Osteoblast (primary cell): ENCODE data around the gene BCKDHB. TPM values are rescaled to one million over a fixed set of nuclear protein-coding genes. Genes with fewer than 3 reads are reported as not detected.

ENCODE experiments used
- DNase-seq: peaks from one replicate; pipeline ENCODE4 v3.0.0; 2011; ENCODE audit warnings: low spot score, mixed read lengths; ENCODE audit not compliant: insufficient read length; ENCODE audit errors: missing footprints
- H2AFZ ChIP-seq: 2 replicates; pipeline ENCODE4 v1.6.0; 2011; ENCODE audit warnings: mild to moderate bottlenecking, low read length
- H3K27ac ChIP-seq: 2 replicates; pipeline ENCODE4 v1.5.1; 2011; ENCODE audit warnings: mild to moderate bottlenecking, low read depth, low read length, moderate library complexity
- H3K27me3 ChIP-seq: 2 replicates; pipeline ENCODE4 v1.6.0; 2012; ENCODE audit warnings: mild to moderate bottlenecking, control low read depth, inconsistent platforms, low read length, moderate library complexity; ENCODE audit not compliant: insufficient read depth
- H3K36me3 ChIP-seq: 2 replicates; pipeline ENCODE4 v1.5.1; 2011; ENCODE audit warnings: mild to moderate bottlenecking, low read length, control low read depth, moderate library complexity; ENCODE audit not compliant: insufficient read depth
- H3K4me1 ChIP-seq: 2 replicates; pipeline ENCODE4 v1.5.1; 2011; ENCODE audit warnings: mild to moderate bottlenecking, low read length, control low read depth, moderate library complexity; ENCODE audit not compliant: insufficient read depth
- H3K4me2 ChIP-seq: 2 replicates; pipeline ENCODE4 v1.6.0; 2011; ENCODE audit warnings: mild to moderate bottlenecking, low read length; ENCODE audit not compliant: insufficient read depth
- H3K4me3 ChIP-seq: fragments of 200-600 bp; sonication (generic); 3 replicates; pipeline ENCODE4 v1.5.1; 2012; ENCODE audit warnings: mild to moderate bottlenecking, low read length, inconsistent platforms; ENCODE audit not compliant: insufficient read depth
- H3K79me2 ChIP-seq: 2 replicates; pipeline ENCODE4 v1.6.0; 2012; ENCODE audit warnings: mild to moderate bottlenecking, low read length, control low read depth, inconsistent platforms; ENCODE audit not compliant: insufficient read depth
- H3K9me3 ChIP-seq: 2 replicates; pipeline ENCODE4 v1.5.1; 2011; ENCODE audit warnings: low read depth, low read length, control low read depth
- H4K20me1 ChIP-seq: 2 replicates; pipeline ENCODE4 v1.6.0; 2012; ENCODE audit warnings: mild to moderate bottlenecking, low read length, control low read depth; ENCODE audit not compliant: insufficient read depth
- total RNA-seq: library from RNA; depleted of rRNA; stranded (reverse); fragments of >200 nt; gene quantifications from 2 replicates; pipeline ENCODE4 v1.2.3, GENCODE V29; 2012
- TF ChIP-seq, protein P1 (sequence below): IDR thresholded peaks from 2 replicates; pipeline ENCODE4 v1.5.1; 2011; ENCODE audit warnings: mild to moderate bottlenecking, low read depth, low read length, moderate library complexity; ENCODE audit errors: extremely low read depth

BCKDHB gene
- total RNA-seq, 1 donor, result 18.8 TPM

DNA sequence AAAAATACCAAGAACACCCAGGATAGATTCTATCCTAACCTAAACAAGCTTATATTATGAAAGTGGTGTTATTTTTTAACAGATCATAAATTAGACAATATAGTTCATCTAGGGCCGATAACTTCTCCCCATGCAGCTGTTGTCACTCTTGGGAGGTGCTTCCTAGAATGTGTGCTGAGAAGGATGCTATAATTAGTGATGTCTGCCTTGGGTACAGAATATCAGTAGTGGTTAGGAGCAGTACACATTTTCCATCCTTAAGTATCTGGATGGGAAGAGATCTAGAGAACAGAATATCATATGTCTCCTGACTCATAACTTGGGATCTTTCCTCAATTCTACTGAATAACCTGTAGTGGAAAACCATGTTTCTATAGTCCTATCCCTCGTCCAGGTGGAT lies 214.5 kb downstream of the BCKDHB start:
- Histone ChIP-seq H3K4me2 (no peak overlapping the region), H3K27me3 (no peaks in the 10 kb centered on the region), H3K9me3 (no peaks in the 10 kb centered on the region), H3K27ac (no peak overlapping the region), H3K4me1 (peaks cover 11% of the 10 kb centered on the region), H3K79me2 (no peaks in the 10 kb centered on the region), H4K20me1 (no peaks in the 10 kb centered on the region), H2AFZ (no peak overlapping the region), H3K4me3 (no peak overlapping the region), H3K36me3 (no peaks in the 10 kb centered on the region)
- TF ChIP-seq, protein P1, sequence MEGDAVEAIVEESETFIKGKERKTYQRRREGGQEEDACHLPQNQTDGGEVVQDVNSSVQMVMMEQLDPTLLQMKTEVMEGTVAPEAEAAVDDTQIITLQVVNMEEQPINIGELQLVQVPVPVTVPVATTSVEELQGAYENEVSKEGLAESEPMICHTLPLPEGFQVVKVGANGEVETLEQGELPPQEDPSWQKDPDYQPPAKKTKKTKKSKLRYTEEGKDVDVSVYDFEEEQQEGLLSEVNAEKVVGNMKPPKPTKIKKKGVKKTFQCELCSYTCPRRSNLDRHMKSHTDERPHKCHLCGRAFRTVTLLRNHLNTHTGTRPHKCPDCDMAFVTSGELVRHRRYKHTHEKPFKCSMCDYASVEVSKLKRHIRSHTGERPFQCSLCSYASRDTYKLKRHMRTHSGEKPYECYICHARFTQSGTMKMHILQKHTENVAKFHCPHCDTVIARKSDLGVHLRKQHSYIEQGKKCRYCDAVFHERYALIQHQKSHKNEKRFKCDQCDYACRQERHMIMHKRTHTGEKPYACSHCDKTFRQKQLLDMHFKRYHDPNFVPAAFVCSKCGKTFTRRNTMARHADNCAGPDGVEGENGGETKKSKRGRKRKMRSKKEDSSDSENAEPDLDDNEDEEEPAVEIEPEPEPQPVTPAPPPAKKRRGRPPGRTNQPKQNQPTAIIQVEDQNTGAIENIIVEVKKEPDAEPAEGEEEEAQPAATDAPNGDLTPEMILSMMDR, result no peak
- DNase-seq, result no peak

DNA sequence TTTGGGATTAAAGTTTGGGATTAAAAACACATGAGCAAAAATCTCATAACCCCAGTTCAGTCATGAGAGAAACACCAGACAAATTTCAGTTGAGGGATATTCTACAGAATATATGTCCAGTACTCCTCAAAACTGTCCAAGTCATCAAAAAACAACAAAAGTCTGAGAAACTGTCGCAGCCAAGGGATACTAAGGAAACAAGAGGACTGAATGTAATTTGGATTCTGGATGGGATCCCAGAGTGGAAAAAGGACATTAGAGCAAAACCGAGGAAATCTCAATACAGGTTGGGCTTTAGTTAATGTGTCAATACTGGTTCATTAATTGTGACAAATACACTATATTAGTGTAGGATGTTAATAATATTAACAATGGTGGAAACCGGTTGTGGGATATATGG lies 219.3 kb downstream of the BCKDHB start:
- H4K20me1 ChIP-seq, result no peaks in the 10 kb centered on the region
- no peak overlapping the region for H3K4me3 ChIP-seq
- no peaks in the 10 kb centered on the region for H3K79me2 ChIP-seq
- H3K36me3 ChIP-seq, result no peaks in the 10 kb centered on the region
- no peaks in the 10 kb centered on the region for H3K27me3 ChIP-seq
- no peak overlapping the region for H3K4me2 ChIP-seq
- no peak overlapping the region for H2AFZ ChIP-seq
- no peaks in the 10 kb centered on the region for H3K4me1 ChIP-seq
- no peaks in the 10 kb centered on the region for H3K9me3 ChIP-seq
- TF ChIP-seq, protein P1, result no peak
- no peak for DNase-seq
- H3K27ac ChIP-seq, result no peak overlapping the region

DNA sequence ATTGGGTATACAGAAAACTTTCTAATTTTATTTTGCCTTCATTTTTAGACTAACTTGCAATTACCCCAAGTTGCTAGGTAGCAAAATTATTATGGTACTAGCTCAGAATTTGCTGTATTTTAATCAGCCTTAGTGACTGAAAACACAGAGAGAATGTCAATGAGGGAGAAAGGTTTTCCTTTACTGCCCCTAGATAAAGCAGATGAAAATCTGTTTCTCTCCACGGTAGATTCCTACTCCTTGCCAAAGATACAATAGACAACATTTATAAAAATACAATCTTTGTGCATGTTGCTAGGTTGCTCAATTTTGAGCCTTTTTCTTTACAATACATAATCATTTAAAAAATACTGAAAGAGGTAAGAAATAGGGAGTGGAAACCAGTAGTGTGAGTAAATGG lies 222.2 kb downstream of the BCKDHB start:
- Histone ChIP-seq H3K4me2 (no peak overlapping the region), H3K9me3 (no peaks in the 10 kb centered on the region), H3K27ac (no peak overlapping the region), H4K20me1 (no peaks in the 10 kb centered on the region), H3K27me3 (no peaks in the 10 kb centered on the region), H3K79me2 (no peaks in the 10 kb centered on the region), H2AFZ (no peak overlapping the region), H3K4me1 (no peaks in the 10 kb centered on the region), H3K4me3 (no peak overlapping the region), H3K36me3 (no peaks in the 10 kb centered on the region)
- no peak for DNase-seq
- TF ChIP-seq, protein P1, result no peak

DNA sequence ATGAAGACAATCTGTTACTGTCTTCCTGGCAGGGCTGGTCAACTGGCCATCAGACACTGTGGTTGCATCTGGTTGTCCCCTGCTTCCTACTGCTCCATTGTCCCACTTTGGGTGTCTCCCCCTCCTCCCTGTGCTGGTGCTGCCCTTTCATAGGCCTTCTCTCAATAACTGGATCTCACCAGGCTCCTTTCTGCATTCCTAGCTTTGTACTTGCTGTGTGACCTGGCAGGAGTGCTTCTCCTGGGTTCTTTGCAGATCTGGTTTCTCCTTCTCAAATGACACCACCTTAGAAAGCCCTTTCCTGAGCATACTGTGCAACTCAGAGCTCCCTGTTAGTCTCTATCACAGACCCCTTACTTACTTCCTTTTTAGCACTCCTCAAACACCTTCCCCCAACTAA lies 223.0 kb downstream of the BCKDHB start:
- Histone ChIP-seq H4K20me1 (no peaks in the 10 kb centered on the region), H3K4me2 (no peak overlapping the region), H2AFZ (no peak overlapping the region), H3K27me3 (no peaks in the 10 kb centered on the region), H3K36me3 (no peaks in the 10 kb centered on the region), H3K4me1 (no peaks in the 10 kb centered on the region), H3K9me3 (no peaks in the 10 kb centered on the region), H3K79me2 (no peaks in the 10 kb centered on the region), H3K27ac (no peak overlapping the region), H3K4me3 (no peak overlapping the region)
- no peak for DNase-seq
- TF ChIP-seq, protein P1, result no peak
